HG03097 (cell line): ENCODE results near the gene RFT1.

ENCODE experiments used
- ATAC-seq: cut with Tn5 transposase; IDR thresholded peaks from one replicate; pipeline ENCODE4 v1.9.1; 2021; ENCODE audit not compliant: unreplicated experiment, low FRiP score

The RFT1 gene

GRCh38 chr3:53150247-53151085 is 20.2 kb upstream of the RFT1 start:
- no peak for ATAC-seq

GRCh38 chr3:53149699-53150098 is 19.5 kb upstream of the RFT1 start:
- no peak for ATAC-seq

GRCh38 chr3:53149006-53149690 is 18.9 kb upstream of the RFT1 start:
- ATAC-seq, result no peak

- ATAC-seq, result no peak
Measured at GRCh38 chr3:53147903-53148400, 17.7 kb upstream of the RFT1 start.

GRCh38 chr3:53147151-53147902 is 17.1 kb upstream of the RFT1 start:
- ATAC-seq, result no peak

GRCh38 chr3:53146319-53146891 is 16.2 kb upstream of the RFT1 start:
- ATAC-seq, result no peak

- ATAC-seq, result no peak
Measured at GRCh38 chr3:53145713-53146080, 15.5 kb upstream of the RFT1 start.

- ATAC-seq, result no peak
Measured at GRCh38 chr3:53144862-53145712, 14.9 kb upstream of the RFT1 start.

GRCh38 chr3:53144446-53144845 is 14.2 kb upstream of the RFT1 start:
- no peak for ATAC-seq

GRCh38 chr3:53142986-53143385 is 12.8 kb upstream of the RFT1 start:
- no peak for ATAC-seq

GRCh38 chr3:53140847-53141845 is 10.9 kb upstream of the RFT1 start:
- ATAC-seq, result no peak

- no peak for ATAC-seq
Measured at GRCh38 chr3:53139906-53140846, 9.9 kb upstream of the RFT1 start.

- ATAC-seq, result no peak
Measured at GRCh38 chr3:53137835-53138446, 7.7 kb upstream of the RFT1 start.

GRCh38 chr3:53137221-53137620 is 7.0 kb upstream of the RFT1 start:
- no peak for ATAC-seq

GRCh38 chr3:53134631-53135232 is 4.5 kb upstream of the RFT1 start:
- ATAC-seq, result no peak

GRCh38 chr3:53132347-53132746 is 2.1 kb upstream of the RFT1 start:
- no peak for ATAC-seq

GRCh38 chr3:53131096-53131495 is 861 bp upstream of the RFT1 start:
- ATAC-seq, result no peak
